ENCODE data around the gene BCDIN3D.

The BCDIN3D gene

DNA sequence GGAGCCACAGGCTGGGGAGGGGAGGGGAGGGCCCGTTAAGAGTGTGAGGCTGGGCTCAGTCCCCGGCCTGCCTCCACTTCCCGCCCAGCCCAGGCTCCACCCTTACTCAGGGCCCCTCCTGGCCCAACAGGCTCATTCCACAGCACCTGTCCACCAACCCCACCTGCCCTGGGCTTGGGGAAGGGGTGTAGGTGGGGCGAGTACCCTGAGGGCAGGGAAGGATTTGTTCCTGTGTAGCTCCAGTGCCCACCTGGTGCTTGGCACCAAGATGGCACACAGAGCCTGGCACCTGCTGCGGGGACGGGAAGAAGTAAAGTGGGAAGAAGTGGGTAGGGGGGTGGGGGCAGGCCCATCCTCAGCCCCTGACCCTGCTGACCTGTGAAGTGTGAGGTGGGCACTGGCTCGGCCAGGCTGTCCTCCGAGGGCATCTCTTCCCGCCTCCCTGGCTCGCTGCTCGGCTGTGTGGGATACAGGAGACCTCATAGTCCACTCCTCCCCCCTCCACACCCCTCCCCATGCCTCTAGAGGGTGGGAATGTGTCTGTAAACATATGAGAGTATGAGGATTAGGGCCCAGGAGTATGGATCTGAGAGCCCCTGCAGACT, 49.8 kb downstream of the BCDIN3D start:
- ATAC-seq (ENCODE audit: insufficient read depth, low read depth) = no peak
- Histone ChIP-seq H3K4me1 (ENCODE audit: insufficient read depth, low read length) (no peaks in the 10 kb centered on the region), H3K79me2 (ENCODE audit: insufficient read depth, low read length) (no peaks in the 10 kb centered on the region), H3K27me3 (ENCODE audit: insufficient read depth, low read length, poor library complexity) (no peaks in the 10 kb centered on the region), H4K20me1 (ENCODE audit: insufficient read depth, low read length) (0 out of 2 replicates have a peak, but pooled peaks cover 4% of the 10 kb centered on the region), H3K4me2 (ENCODE audit: insufficient read depth, low read length) (no peak overlapping the region), H3K9ac (ENCODE audit: low read depth, low read length) (no peak overlapping the region), H3K4me3 (ENCODE audit: low read depth in 1 of 2, low read length in 2 of 2) (no peak overlapping the region), H3K9me3 (ENCODE audit: insufficient read depth, low read length, severe bottlenecking) (no peaks in the 10 kb centered on the region), H3K36me3 (ENCODE audit: insufficient read depth, low read length) (peaks cover 38% of the 10 kb centered on the region), H3K27ac (ENCODE audit: low read length) (no peak overlapping the region), H2AFZ (ENCODE audit: low read depth, low read length) (no peak overlapping the region)
- no peak for DNase-seq
- TF ChIP-seq CTCF (IDR thresholded peaks at IDR 0.05; ENCODE audit: borderline replicate concordance, extremely low read depth, low read length, poor library complexity, severe bottlenecking) (no peak), EZH2 (IDR thresholded peaks at IDR 0.05; ENCODE audit: borderline replicate concordance, low read depth, low read length, severe bottlenecking) (no peak)

GRCh38 chr12:49792181-49792970, 50.5 kb downstream of the BCDIN3D start:
- H2AFZ ChIP-seq (ENCODE audit: low read depth, low read length) = no peak overlapping the region
- no peak overlapping the region for H3K27ac ChIP-seq (ENCODE audit: low read length)
- no peak overlapping the region for H3K9ac ChIP-seq (ENCODE audit: low read depth, low read length)
- H3K4me2 ChIP-seq (ENCODE audit: insufficient read depth, low read length) = no peak overlapping the region
- H4K20me1 ChIP-seq (ENCODE audit: insufficient read depth, low read length) = 0 out of 2 replicates have a peak, but pooled peaks cover 4% of the 10 kb centered on the region
- peaks cover 31% of the 10 kb centered on the region for H3K36me3 ChIP-seq (ENCODE audit: insufficient read depth, low read length)
- no peaks in the 10 kb centered on the region for H3K79me2 ChIP-seq (ENCODE audit: insufficient read depth, low read length)
- ATAC-seq (ENCODE audit: insufficient read depth, low read depth) = no peak
- H3K4me1 ChIP-seq (ENCODE audit: insufficient read depth, low read length) = no peaks in the 10 kb centered on the region
- TF ChIP-seq EZH2 (IDR thresholded peaks at IDR 0.05; ENCODE audit: borderline replicate concordance, low read depth, low read length, severe bottlenecking) (no peak), CTCF (IDR thresholded peaks at IDR 0.05; ENCODE audit: borderline replicate concordance, extremely low read depth, low read length, poor library complexity, severe bottlenecking) (no peak)
- no peak overlapping the region for H3K4me3 ChIP-seq (ENCODE audit: low read depth in 1 of 2, low read length in 2 of 2)
- H3K27me3 ChIP-seq (ENCODE audit: insufficient read depth, low read length, poor library complexity) = no peaks in the 10 kb centered on the region
- H3K9me3 ChIP-seq (ENCODE audit: insufficient read depth, low read length, severe bottlenecking) = no peaks in the 10 kb centered on the region
- DNase-seq = no peak

DNA sequence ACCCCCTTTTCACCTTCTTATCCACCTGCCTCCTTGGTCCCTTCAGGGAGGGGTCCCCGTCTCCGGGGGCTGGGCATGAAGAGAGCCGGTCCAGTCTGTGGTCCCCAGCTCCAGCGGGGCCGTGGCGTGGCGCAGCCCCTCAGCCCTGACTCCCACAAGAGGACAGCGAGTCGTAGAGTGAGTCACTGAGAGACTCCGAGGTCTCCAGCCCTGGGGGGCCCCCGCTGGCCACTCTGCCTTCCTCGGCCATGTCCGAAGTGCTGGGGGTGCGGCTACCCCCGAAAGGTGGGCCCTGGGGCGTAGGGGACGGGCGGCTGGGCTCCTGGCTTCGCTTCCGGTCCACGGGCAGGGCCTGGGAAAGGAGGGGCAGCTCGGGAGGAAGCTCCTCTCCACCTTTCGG, 51.2 kb downstream of the BCDIN3D start:
- no peak overlapping the region for H3K27ac ChIP-seq (ENCODE audit: low read length)
- DNase-seq = no peak
- H2AFZ ChIP-seq (ENCODE audit: low read depth, low read length) = no peak overlapping the region
- no peaks in the 10 kb centered on the region for H3K9me3 ChIP-seq (ENCODE audit: insufficient read depth, low read length, severe bottlenecking)
- no peak overlapping the region for H3K9ac ChIP-seq (ENCODE audit: low read depth, low read length)
- H3K4me3 ChIP-seq (ENCODE audit: low read depth in 1 of 2, low read length in 2 of 2) = no peak overlapping the region
- H3K4me2 ChIP-seq (ENCODE audit: insufficient read depth, low read length) = no peak overlapping the region
- H3K4me1 ChIP-seq (ENCODE audit: insufficient read depth, low read length) = no peaks in the 10 kb centered on the region
- H3K36me3 ChIP-seq (ENCODE audit: insufficient read depth, low read length) = peaks cover 25% of the 10 kb centered on the region
- H4K20me1 ChIP-seq (ENCODE audit: insufficient read depth, low read length) = 0 out of 2 replicates have a peak, but pooled peaks cover 4% of the 10 kb centered on the region
- TF ChIP-seq CTCF (IDR thresholded peaks at IDR 0.05; ENCODE audit: borderline replicate concordance, extremely low read depth, low read length, poor library complexity, severe bottlenecking) = no peak
- ATAC-seq (ENCODE audit: insufficient read depth, low read depth) = no peak
- H3K79me2 ChIP-seq (ENCODE audit: insufficient read depth, low read length) = no peaks in the 10 kb centered on the region
- H3K27me3 ChIP-seq (ENCODE audit: insufficient read depth, low read length, poor library complexity) = no peaks in the 10 kb centered on the region
